IMR-90 (cell line): ENCODE results near the gene POLR1C. TPM values are rescaled to one million over a fixed set of nuclear protein-coding genes. Genes with fewer than 3 reads are reported as not detected.

Source experiments
- ATAC-seq: fragments of 200-7000 bp; cut with Tn5 transposase; 2 replicates; pipeline ENCODE4 v1.9.1; 2020; ENCODE audit warnings: low read depth, mild to moderate bottlenecking, moderate library complexity
- BruUV-seq: library from RNA; stranded (reverse); fragments of 400-500 nt; replicated peaks from 2 replicates; lab custom pipeline; 2021; lab: Mats Ljungman, UMichigan
- CTCF ChIA-PET: fragments of 300-600 bp; formaldehyde crosslinking; extraction: SDS; loops from one replicate; lab custom pipeline; 2021; ENCODE audit warnings: antibody characterized with exemption; lab: Yijun Ruan, JAX
- POLR2A ChIA-PET: fragments of 300-600 bp; sonication (Branson Sonifier 250); formaldehyde crosslinking; loops from one replicate; lab custom pipeline; 2022; ENCODE audit warnings: antibody characterized with exemption; ENCODE audit not compliant: unreplicated experiment; lab: Charles Lee
- DNase-seq: peaks from one replicate; pipeline ENCODE4 v3.0.0; 2013
- H2AFZ ChIP-seq: replicated peaks from 2 replicates; pipeline ENCODE3; 2013; ENCODE audit warnings: low read length, mild to moderate bottlenecking; ENCODE audit not compliant: poor library complexity
- H2AK5ac ChIP-seq: 2 replicates; pipeline ENCODE4 v1.6.1; 2013; ENCODE audit warnings: low read depth, low read length, inconsistent platforms
- H2AK9ac ChIP-seq: replicated peaks from 2 replicates; pipeline ENCODE3; 2013; ENCODE audit warnings: mild to moderate bottlenecking, low read depth, low read length, moderate library complexity; ENCODE audit not compliant: poor library complexity
- H2BK120ac ChIP-seq: 2 replicates; pipeline ENCODE4 v1.6.1; 2013; ENCODE audit warnings: low read depth, low read length, inconsistent platforms
- H2BK15ac ChIP-seq: 3 replicates; pipeline ENCODE4 v1.6.1; 2013; ENCODE audit warnings: low read depth, low read length, inconsistent platforms
- H2BK20ac ChIP-seq: 2 replicates; pipeline ENCODE4 v1.6.1; 2013; ENCODE audit warnings: low read depth, mild to moderate bottlenecking, inconsistent platforms, low read length, moderate library complexity
- H2BK5ac ChIP-seq: 2 replicates; pipeline ENCODE4 v1.6.1; 2013; ENCODE audit warnings: mild to moderate bottlenecking, low read depth, low read length, inconsistent platforms; ENCODE audit not compliant: poor library complexity, severe bottlenecking
- H3K14ac ChIP-seq: replicated peaks from 2 replicates; pipeline ENCODE4 v1.6.1; 2013; ENCODE audit warnings: low read depth, low read length, inconsistent platforms
- H3K18ac ChIP-seq: 2 replicates; pipeline ENCODE4 v1.6.1; 2013; ENCODE audit warnings: low read depth, low read length, control low read depth
- H3K23ac ChIP-seq: 2 replicates; pipeline ENCODE4 v1.6.1; 2013; ENCODE audit warnings: low read depth, low read length, inconsistent platforms
- H3K27ac ChIP-seq: 2 replicates; pipeline ENCODE4 v1.5.1; 2013; ENCODE audit warnings: mild to moderate bottlenecking, control low read depth, low read length; ENCODE audit not compliant: insufficient read depth
- H3K27me3 ChIP-seq: 2 replicates; pipeline ENCODE4 v1.6.1; 2013; ENCODE audit warnings: low read length; ENCODE audit not compliant: control insufficient read depth, insufficient read depth
- H3K36me3 ChIP-seq: 2 replicates; pipeline ENCODE4 v1.6.1; 2013; ENCODE audit warnings: low read length, mixed read lengths; ENCODE audit not compliant: control insufficient read depth, insufficient read depth
- H3K4ac ChIP-seq: 2 replicates; pipeline ENCODE4 v1.6.1; 2013; ENCODE audit warnings: low read depth, low read length, inconsistent platforms
- H3K4me1 ChIP-seq: 2 replicates; pipeline ENCODE4 v1.6.1; 2013; ENCODE audit warnings: low read length, mixed read lengths; ENCODE audit not compliant: control insufficient read depth, insufficient read depth
- H3K4me2 ChIP-seq: 2 replicates; pipeline ENCODE4 v1.6.1; 2013; ENCODE audit warnings: low read depth, mild to moderate bottlenecking, control low read depth, low read length, moderate library complexity
- H3K4me3 ChIP-seq: 2 replicates; pipeline ENCODE4 v1.5.1; 2013; ENCODE audit warnings: low read depth, mild to moderate bottlenecking, control low read depth, low read length, moderate library complexity; ENCODE audit not compliant: insufficient read depth
- H3K56ac ChIP-seq: 2 replicates; pipeline ENCODE4 v1.6.1; 2013; ENCODE audit warnings: low read length, inconsistent platforms; ENCODE audit not compliant: insufficient read depth; ENCODE audit errors: extremely low read depth
- H3K79me1 ChIP-seq, 2 experiments: 2 replicates each; pipeline ENCODE4 v1.6.1; 2013; ENCODE audit warnings: low read length in 2 of 2, inconsistent platforms in 1 of 2, low read depth in 1 of 2
- H3K9ac ChIP-seq: 2 replicates; pipeline ENCODE4 v1.6.1; 2013; ENCODE audit warnings: low read depth, low read length, control low read depth
- H3K9me1 ChIP-seq: 2 replicates; pipeline ENCODE4 v1.6.1; 2013; ENCODE audit warnings: low read length, inconsistent platforms; ENCODE audit not compliant: insufficient read depth
- H3K9me3 ChIP-seq: 2 replicates; pipeline ENCODE4 v1.6.1; 2013; ENCODE audit warnings: low read length; ENCODE audit not compliant: control insufficient read depth, insufficient read depth
- H4K20me1 ChIP-seq: 2 replicates; pipeline ENCODE4 v1.6.1; 2013; ENCODE audit warnings: low read length, inconsistent platforms; ENCODE audit not compliant: insufficient read depth
- H4K5ac ChIP-seq: 2 replicates; pipeline ENCODE4 v1.6.1; 2013; ENCODE audit warnings: mild to moderate bottlenecking, low read depth, low read length, control low read depth
- H4K8ac ChIP-seq, 2 experiments: 2 replicates each; pipeline ENCODE4 v1.6.1; 2013; ENCODE audit warnings: low read depth in 2 of 2, low read length in 2 of 2, control low read depth in 1 of 2, inconsistent platforms in 1 of 2
- H4K91ac ChIP-seq: 2 replicates; pipeline ENCODE4 v1.6.1; 2013; ENCODE audit warnings: low read depth, low read length, inconsistent platforms; ENCODE audit not compliant: insufficient read depth
- CEBPB ChIP-seq: IDR thresholded peaks from 2 replicates; pipeline ENCODE4 v1.6.1; 2012; ENCODE audit warnings: low read depth, low read length, improper control_type of control experiment
- CHD1 ChIP-seq: IDR thresholded peaks from 2 replicates; pipeline ENCODE4 v1.6.1; 2012; ENCODE audit warnings: low read depth, low read length, improper control_type of control experiment
- CTCF ChIP-seq: conservative IDR thresholded peaks from 2 replicates; pipeline ENCODE4 v1.5.1; 2012; ENCODE audit warnings: mild to moderate bottlenecking, low read depth, low read length, improper control_type of control experiment
- ELK1 ChIP-seq: fragments of 150-350 bp; IDR thresholded peaks from 2 replicates; pipeline ENCODE4 v1.6.1; 2016; ENCODE audit warnings: low read depth, mild to moderate bottlenecking, low read length, moderate library complexity, borderline replicate concordance
- FOS ChIP-seq: fragments of 150-350 bp; IDR thresholded peaks from 2 replicates; pipeline ENCODE4 v1.6.1; 2016; ENCODE audit warnings: low read depth, low read length
- MAFK ChIP-seq: IDR thresholded peaks from 2 replicates; pipeline ENCODE4 v1.6.1; 2012; ENCODE audit warnings: low read depth, low read length, improper control_type of control experiment
- MAZ ChIP-seq: IDR thresholded peaks from 2 replicates; pipeline ENCODE4 v1.6.1; 2012; ENCODE audit warnings: low read depth, mild to moderate bottlenecking, low read length, improper control_type of control experiment, moderate library complexity, borderline replicate concordance
- MXI1 ChIP-seq: IDR thresholded peaks from 2 replicates; pipeline ENCODE4 v1.6.1; 2012; ENCODE audit warnings: low read depth, mild to moderate bottlenecking, low read length, moderate library complexity, borderline replicate concordance
- NFE2L2 ChIP-seq: fragments of 150-350 bp; IDR thresholded peaks from 2 replicates; pipeline ENCODE4 v1.6.1; 2016; ENCODE audit warnings: low read depth, mild to moderate bottlenecking, low read length
- POLR2A ChIP-seq: IDR thresholded peaks from 2 replicates; pipeline ENCODE4 v1.6.1; 2012; ENCODE audit warnings: mild to moderate bottlenecking, low read depth, low read length
- RCOR1 ChIP-seq: IDR thresholded peaks from 2 replicates; pipeline ENCODE4 v1.6.1; 2012; ENCODE audit warnings: mild to moderate bottlenecking, low read length, improper control_type of control experiment; ENCODE audit not compliant: insufficient replicate concordance
- RFX5 ChIP-seq: IDR thresholded peaks from 2 replicates; pipeline ENCODE4 v1.8.0; 2012; ENCODE audit warnings: low read depth, mild to moderate bottlenecking, low read length, moderate library complexity
- SMC3 ChIP-seq: fragments of 150-350 bp; IDR thresholded peaks from 2 replicates; pipeline ENCODE4 v1.6.1; 2016; ENCODE audit warnings: low read depth, mild to moderate bottlenecking, antibody characterized with exemption, low read length, moderate library complexity
- WGBS, 2 experiments: methylation state at CpG; one replicate each; pipeline versions ENCODE4 v1.1.5 to v1.1.7; 2013; ENCODE audit warnings: missing lambda C conversion rate in 2 of 2; ENCODE audit not compliant: insufficient read length in 1 of 2; ENCODE audit errors: extremely low coverage in 2 of 2; 5-methylcytosine and 5-hydroxymethylcytosine counted together
- dilution Hi-C: fragments of 300-500 bp; cut with HindIII; formaldehyde crosslinking; loops from one replicate; pipeline ENCODE4 v1.14.3; 2018; ENCODE audit warnings: low sequenced_read_pairs; ENCODE audit not compliant: unreplicated experiment
- in situ Hi-C: fragments of 300-500 bp; cut with MboI; formaldehyde crosslinking; loops from 3 replicates; pipeline ENCODE4 v1.14.3; 2019; ENCODE audit warnings: low sequenced_read_pairs, inconsistent platforms, mixed read lengths
- intact Hi-C: fragments of 100-400 bp; cut with micrococcal nuclease; formaldehyde crosslinking; loops from 2 replicates; pipeline ENCODE4 v1.10.0; 2022
- polyA plus RNA-seq, 3 experiments: library from polyadenylated mRNA; depleted of rRNA; stranded (reverse); fragments of >200 nt; gene quantifications; 2 replicates each; pipeline ENCODE4 v1.2.3, GENCODE V29; 2012; ENCODE audit warnings: low replicate concordance in 1 of 3
- total RNA-seq: library from RNA; depleted of rRNA; stranded (reverse); fragments of >200 nt; gene quantifications from 2 replicates; pipeline ENCODE4 v1.2.3, GENCODE V29; 2012

The POLR1C gene
- total and polyA plus RNA-seq, 2 of the 4 experiments (the other 2 are of a cell fraction): 46.1 to 72.6 TPM

GRCh38 chr6:43523284-43523683, 6.4 kb downstream of the POLR1C start:
- Histone ChIP-seq H3K27me3 (no peaks in the 10 kb centered on the region), H3K4me1 (peaks cover 3% of the 10 kb centered on the region), H3K4me2 (no peak overlapping the region), H2BK5ac (no peak overlapping the region), H3K79me1 (peaks cover 10 to 31% of the 10 kb centered on the region in 2 experiments), H2BK120ac (no peak overlapping the region), H3K4me3 (no peak overlapping the region), H4K5ac (no peak overlapping the region), H3K56ac (no peak overlapping the region), H4K20me1 (no peaks in the 10 kb centered on the region), H3K9me3 (no peaks in the 10 kb centered on the region), H4K8ac (no peak overlapping the region), H3K4ac (no peak overlapping the region), H3K14ac (no peak overlapping the region), H3K27ac (no peak overlapping the region), H2AK5ac (no peak overlapping the region), H3K18ac (no peak overlapping the region), H4K91ac (no peak overlapping the region), H3K23ac (no peak overlapping the region), H2BK15ac (no peak overlapping the region), H3K9ac (no peak overlapping the region), H2AK9ac (no peak overlapping the region), H2AFZ (no peak overlapping the region), H3K36me3 (peaks cover 72% of the 10 kb centered on the region), H3K9me1 (peaks cover 5% of the 10 kb centered on the region; the same call in 1 of the 2 replicates), H2BK20ac (no peak overlapping the region)
- TF ChIP-seq NFE2L2: no peak
- no peak for TF ChIP-seq ELK1
- no peak for TF ChIP-seq CEBPB
- no peak for TF ChIP-seq CTCF
- no peak for TF ChIP-seq CHD1
- TF ChIP-seq SMC3: no peak
- TF ChIP-seq FOS: no peak
- TF ChIP-seq MXI1: no peak
- TF ChIP-seq MAZ: no peak
- no peak for TF ChIP-seq MAFK
- TF ChIP-seq RFX5: no peak
- no peak for TF ChIP-seq RCOR1
- no peak for TF ChIP-seq POLR2A
- POLR2A ChIA-PET: no interaction called here
- no CpG with 5 or more reads among the region's 3 CpGs for WGBS, 2 experiments
- CTCF ChIA-PET: no interaction called here
- DNase-seq (no peak), ATAC-seq (no peak)
- in situ Hi-C loops: no loop called here
- intact Hi-C loops: loop anchor here (5.0 kb wide), 1 partner anchor 39 kb away; no protein-coding TSS in a partner anchor
- BruUV-seq: no TSS peak
- dilution Hi-C loops: no loop called here
